RWPE2 (cell line): ENCODE measurements around the gene OBSCN.
A peak's percentile ranks its signal among the peaks of the same experiment; 100 is the strongest.

Experiments
- ATAC-seq: fragments of 200-7000 bp; cut with Tn5 transposase; 3 replicates; pipeline ENCODE4 v1.9.1; 2021; ENCODE audit warnings: low read depth
- DNase-seq: peaks from one replicate; pipeline ENCODE4 v3.0.0-alpha.2; 2020; ENCODE audit warnings: low spot score
- H3K27ac ChIP-seq: fragments of 450-650 bp; 2 replicates; pipeline ENCODE4 v1.5.1; 2017; ENCODE audit warnings: mild to moderate bottlenecking; ENCODE audit not compliant: poor library complexity, severe bottlenecking
- H3K27me3 ChIP-seq: fragments of 250-450 bp; sonication (Bioruptor Pico); 2 replicates; pipeline ENCODE4 v1.5.1; 2021; ENCODE audit warnings: mild to moderate bottlenecking, moderate library complexity; ENCODE audit not compliant: insufficient read depth, poor library complexity, severe bottlenecking
- H3K36me3 ChIP-seq: fragments of 250-450 bp; sonication (Bioruptor Pico); 2 replicates; pipeline ENCODE4 v1.5.1; 2020; ENCODE audit warnings: low read depth, mild to moderate bottlenecking, moderate library complexity
- H3K4me1 ChIP-seq: fragments of 250-450 bp; sonication (Bioruptor Pico); 2 replicates; pipeline ENCODE4 v1.5.1; 2021; ENCODE audit warnings: mild to moderate bottlenecking, moderate library complexity; ENCODE audit not compliant: insufficient read depth, poor library complexity, severe bottlenecking
- H3K4me3 ChIP-seq: fragments of 250-450 bp; sonication (Bioruptor Pico); 2 replicates; pipeline ENCODE4 v1.5.1; 2021; ENCODE audit warnings: mild to moderate bottlenecking, moderate library complexity; ENCODE audit not compliant: severe bottlenecking
- H3K9me3 ChIP-seq: fragments of 250-450 bp; sonication (Bioruptor Pico); 2 replicates; pipeline ENCODE4 v1.5.1; 2021; ENCODE audit warnings: mild to moderate bottlenecking, moderate library complexity; ENCODE audit not compliant: severe bottlenecking
- TF ChIP-seq, protein P1 (sequence below): fragments of 450-650 bp; IDR thresholded peaks from one replicate; pipeline ENCODE4 v1.5.1; 2017; ENCODE audit warnings: mild to moderate bottlenecking, moderate library complexity; ENCODE audit not compliant: poor library complexity, severe bottlenecking

The OBSCN gene

GRCh38 chr1:228289239-228289849 is 81.5 kb downstream of the OBSCN start:
- Histone ChIP-seq H3K36me3 (no peaks in the 10 kb centered on the region), H3K4me1 (no peaks in the 10 kb centered on the region), H3K27me3 (no peaks in the 10 kb centered on the region), H3K27ac (no peak overlapping the region), H3K4me3 (no peak overlapping the region), H3K9me3 (no peaks in the 10 kb centered on the region)
- TF ChIP-seq, protein P1, sequence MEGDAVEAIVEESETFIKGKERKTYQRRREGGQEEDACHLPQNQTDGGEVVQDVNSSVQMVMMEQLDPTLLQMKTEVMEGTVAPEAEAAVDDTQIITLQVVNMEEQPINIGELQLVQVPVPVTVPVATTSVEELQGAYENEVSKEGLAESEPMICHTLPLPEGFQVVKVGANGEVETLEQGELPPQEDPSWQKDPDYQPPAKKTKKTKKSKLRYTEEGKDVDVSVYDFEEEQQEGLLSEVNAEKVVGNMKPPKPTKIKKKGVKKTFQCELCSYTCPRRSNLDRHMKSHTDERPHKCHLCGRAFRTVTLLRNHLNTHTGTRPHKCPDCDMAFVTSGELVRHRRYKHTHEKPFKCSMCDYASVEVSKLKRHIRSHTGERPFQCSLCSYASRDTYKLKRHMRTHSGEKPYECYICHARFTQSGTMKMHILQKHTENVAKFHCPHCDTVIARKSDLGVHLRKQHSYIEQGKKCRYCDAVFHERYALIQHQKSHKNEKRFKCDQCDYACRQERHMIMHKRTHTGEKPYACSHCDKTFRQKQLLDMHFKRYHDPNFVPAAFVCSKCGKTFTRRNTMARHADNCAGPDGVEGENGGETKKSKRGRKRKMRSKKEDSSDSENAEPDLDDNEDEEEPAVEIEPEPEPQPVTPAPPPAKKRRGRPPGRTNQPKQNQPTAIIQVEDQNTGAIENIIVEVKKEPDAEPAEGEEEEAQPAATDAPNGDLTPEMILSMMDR, result no peak
- ATAC-seq (no peak), DNase-seq (peak; percentile 29)

GRCh38 chr1:228289996-228290881 is 82.4 kb downstream of the OBSCN start:
- H3K27ac ChIP-seq, result no peak overlapping the region
- no peaks in the 10 kb centered on the region for H3K36me3 ChIP-seq
- TF ChIP-seq, protein P1, result no peak
- no peak overlapping the region for H3K4me3 ChIP-seq
- no peaks in the 10 kb centered on the region for H3K27me3 ChIP-seq
- H3K4me1 ChIP-seq, result no peaks in the 10 kb centered on the region
- peak; percentile 18 for DNase-seq
- no peak for ATAC-seq
- H3K9me3 ChIP-seq, result no peaks in the 10 kb centered on the region

- H3K4me3 ChIP-seq, result no peak overlapping the region
- ATAC-seq, result no peak
- no peaks in the 10 kb centered on the region for H3K27me3 ChIP-seq
- H3K27ac ChIP-seq, result no peak overlapping the region
- no peaks in the 10 kb centered on the region for H3K36me3 ChIP-seq
- TF ChIP-seq, protein P1, result no peak
- no peaks in the 10 kb centered on the region for H3K9me3 ChIP-seq
- DNase-seq, result no peak
- no peaks in the 10 kb centered on the region for H3K4me1 ChIP-seq
These were observed 84.2 kb downstream of the OBSCN start for GRCh38 chr1:228291906-228292608.

- TF ChIP-seq, protein P1, result no peak
- no peaks in the 10 kb centered on the region for H3K27me3 ChIP-seq
- no peaks in the 10 kb centered on the region for H3K9me3 ChIP-seq
- H3K27ac ChIP-seq, result no peak overlapping the region
- H3K36me3 ChIP-seq, result no peaks in the 10 kb centered on the region
- H3K4me3 ChIP-seq, result no peak overlapping the region
- ATAC-seq (no peak), DNase-seq (no peak)
- no peaks in the 10 kb centered on the region for H3K4me1 ChIP-seq
These were observed 84.7 kb downstream of the OBSCN start for GRCh38 chr1:228292609-228292911.
